ENCODE data around the gene TMPRSS2.

Gene TMPRSS2

DNA sequence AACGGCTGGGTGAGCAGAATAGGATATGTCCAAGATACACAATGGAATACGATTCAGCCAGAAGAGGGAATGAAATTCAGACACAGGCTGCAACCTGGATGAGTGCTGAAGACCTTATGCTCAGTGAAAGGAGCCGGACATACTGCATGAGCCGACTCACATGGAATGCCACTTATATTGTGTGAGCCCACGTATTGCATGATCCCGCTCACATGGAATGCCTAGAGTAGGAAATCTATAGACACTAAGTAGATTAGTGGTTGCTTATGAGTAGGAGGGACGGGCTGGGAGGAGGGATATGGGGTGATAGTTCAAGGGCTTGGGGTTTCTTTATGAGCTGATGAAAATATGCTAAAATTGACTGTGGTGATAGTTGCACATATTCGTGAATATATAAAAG lies 26.8 kb downstream of the TMPRSS2 start:
- no peak for DNase-seq (ENCODE audit: low spot score)

DNA sequence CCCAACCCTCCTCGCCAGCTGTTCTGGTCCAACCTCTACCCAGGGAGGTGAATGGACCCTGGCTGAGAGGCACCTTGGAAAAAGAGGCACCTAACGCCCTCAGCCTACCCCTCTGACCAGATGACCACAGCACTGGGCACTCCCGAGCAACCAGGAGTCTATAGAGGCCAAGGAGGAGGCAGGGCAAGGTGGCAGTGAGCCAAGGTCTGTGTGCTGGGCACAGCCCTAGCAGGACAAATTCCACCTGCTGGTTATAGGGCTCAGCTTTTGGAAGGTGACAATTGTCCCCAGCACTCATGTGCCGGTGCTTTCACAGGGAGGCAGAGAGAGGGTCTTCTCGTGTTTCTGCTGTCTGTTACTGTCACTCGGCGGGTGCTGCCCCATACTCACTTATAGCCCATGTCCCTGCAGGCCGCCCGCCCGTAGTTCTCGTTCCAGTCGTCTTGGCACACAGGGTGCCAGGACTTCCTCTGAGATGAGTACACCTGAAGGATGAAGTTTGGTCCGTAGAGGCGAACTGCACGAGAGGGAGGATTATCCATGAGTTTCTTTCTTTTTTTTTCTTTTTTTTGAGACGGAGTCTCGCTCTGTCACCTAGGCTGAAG lies 27.8 kb downstream of the TMPRSS2 start:
- no peak for DNase-seq (ENCODE audit: low spot score)

DNA sequence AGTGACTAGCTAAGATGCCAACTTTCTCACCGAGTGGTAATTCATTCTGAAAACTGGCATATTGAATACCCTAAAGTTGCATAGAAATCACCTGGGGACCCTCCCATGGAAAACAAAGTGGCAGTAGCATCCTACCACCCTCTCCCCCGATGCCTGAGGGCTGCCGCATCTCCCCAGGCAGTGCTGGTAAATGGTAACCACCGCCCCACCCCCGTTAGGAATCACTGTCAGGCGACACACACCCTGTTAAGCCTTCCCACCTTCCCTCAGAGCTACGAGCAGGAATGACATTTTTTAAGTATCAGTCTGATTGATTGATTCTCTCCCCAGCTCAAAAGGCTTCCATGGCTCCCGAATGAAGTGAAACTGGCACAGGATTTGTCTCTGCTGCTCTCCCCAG lies 28.3 kb downstream of the TMPRSS2 start:
- no peak for DNase-seq (ENCODE audit: low spot score)

DNA sequence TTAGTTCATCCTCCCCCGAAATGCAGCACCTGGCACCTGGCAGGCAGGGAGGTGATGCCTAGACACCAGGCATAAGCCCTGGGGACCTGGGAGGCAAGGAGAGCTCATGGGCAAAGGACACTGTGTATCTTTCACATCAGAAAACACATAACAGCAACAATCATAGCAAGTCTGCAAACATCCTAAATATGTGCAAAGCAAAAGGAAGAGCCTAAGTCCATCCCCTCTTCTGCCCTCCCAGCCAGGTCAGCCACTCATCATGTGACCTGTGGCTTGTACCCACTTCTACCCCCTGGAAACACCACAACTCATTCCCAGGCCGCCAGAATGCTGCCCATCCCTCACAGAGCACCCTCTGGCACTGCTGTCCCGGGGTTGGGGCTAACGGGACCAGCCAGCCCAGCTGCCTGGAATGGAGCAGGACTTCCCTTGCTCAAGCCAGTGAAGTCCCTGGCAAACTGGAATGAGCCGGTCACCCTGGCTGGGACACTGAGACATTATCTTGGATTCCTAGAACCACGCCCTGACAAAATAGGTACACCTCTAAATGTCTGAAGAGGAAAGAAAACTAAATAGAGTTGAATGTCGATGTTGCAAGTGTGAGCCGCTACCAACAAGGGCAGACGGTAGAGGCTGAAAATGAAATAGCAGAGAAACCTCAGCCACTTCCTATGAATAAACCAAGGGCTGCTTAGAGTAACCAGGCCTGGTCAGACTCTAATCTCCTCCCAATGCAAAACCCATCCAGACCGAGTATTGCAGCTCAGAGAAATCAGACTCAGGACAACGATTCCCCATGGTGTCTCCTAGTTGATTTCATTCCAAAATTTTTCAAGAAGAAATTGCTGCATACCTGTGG lies 29.4 kb downstream of the TMPRSS2 start:
- DNase-seq (ENCODE audit: low spot score) = no peak

DNA sequence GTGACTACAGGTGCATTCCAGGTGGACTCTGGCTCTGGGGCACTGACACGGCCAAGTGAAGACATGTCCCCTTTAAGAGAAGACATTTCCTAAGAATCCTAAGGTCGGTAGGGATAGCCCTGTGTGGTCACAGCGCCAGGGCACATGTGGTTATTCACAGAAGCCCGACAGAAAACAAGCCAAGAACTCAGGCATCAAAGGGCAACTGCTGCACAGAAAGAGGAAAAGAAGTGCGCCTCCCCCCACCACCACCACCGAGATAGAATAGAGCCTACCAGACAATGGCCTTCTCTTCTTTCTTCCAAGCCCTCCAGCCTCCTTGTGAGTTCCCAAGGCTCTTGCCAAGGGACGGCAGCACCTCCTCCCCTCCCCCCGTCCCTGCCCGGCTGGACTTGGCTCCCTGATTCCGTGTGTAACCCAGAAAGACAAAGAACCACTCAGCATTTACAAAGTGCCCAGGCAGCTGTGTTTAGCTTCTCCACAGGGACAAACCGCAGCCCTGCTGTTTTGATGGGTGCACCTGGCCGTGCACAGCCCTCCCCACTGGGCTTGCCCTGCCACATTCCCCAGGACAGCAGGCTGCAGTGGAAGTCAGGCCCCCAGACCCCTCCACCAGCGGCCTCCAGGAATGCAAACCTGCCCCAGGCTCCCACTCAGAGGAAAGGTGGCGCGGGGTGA lies 30.2 kb downstream of the TMPRSS2 start:
- no peak for DNase-seq (ENCODE audit: low spot score)

DNA sequence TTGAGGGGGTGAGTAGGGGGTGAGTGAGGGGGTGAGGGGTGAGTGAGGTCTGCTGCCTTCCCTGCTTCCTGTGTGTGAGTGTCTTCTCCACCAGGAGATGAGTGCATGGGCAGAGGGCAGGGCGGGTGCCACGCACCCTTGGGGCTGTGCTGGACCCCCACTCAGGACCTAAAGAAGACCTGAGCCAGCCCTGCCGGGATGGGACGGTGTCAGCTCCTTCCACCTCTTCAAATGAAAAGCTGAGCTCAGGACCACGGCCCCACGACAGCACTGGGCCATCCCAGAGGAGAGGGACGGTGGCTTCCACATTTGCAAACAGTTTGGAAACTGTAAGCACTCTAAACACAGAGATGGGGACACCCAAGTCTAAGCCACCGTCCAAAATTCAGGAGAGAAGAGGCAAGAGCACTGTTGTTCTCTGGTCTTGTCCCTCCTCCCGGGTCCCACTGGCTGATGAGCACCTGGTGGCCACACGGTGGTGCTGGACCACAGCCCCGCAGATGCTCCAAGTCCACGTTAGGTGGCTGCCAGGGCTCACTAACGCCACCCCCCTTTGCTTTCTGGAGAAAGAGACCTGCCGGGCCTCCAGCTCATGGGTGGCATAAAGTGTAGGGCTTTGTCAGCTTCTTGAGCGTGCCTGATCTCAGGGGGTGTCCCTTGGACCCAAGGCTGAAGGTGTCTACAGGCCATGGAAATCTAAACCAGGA lies 32.1 kb downstream of the TMPRSS2 start:
- DNase-seq (ENCODE audit: low spot score) = no peak

DNA sequence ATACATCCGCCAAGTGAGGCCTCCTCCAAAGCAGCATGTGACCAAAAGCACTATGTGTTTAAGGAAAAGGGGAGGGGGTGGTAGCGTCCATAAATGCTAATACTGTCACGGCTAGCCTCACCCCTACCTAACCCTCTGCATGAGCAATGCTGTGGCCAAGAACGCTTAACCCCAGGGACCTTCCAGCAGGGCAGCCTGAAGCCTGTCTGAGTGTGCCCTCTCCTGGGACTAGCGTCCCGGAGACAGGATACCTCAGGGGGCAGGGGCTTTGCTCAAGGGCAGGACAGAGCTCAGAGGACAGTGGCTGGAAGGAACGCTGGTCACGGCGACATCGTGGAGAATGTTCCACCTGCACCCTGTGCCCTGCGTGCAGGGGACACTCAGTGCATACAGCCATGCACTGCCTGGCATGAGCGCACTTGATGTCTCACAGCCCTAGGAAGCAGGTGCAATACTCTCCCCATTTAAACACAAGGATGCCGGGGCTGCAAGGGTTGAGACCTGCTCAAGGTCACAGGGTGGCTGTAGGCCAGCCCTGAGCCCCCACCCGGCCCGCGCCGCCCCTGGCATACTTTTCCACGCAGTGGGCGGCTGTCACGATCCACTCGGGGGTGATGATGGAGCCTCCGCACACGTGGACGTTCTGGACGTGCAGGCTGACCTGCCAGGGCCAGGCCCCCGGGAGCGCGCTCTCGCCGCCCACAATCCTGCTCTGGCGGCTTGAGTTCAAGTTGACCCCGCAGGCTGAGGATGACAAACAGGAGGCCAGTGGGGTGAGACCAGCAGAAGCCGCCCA lies 35.0 kb downstream of the TMPRSS2 start:
- DNase-seq (ENCODE audit: low spot score) = no peak

DNA sequence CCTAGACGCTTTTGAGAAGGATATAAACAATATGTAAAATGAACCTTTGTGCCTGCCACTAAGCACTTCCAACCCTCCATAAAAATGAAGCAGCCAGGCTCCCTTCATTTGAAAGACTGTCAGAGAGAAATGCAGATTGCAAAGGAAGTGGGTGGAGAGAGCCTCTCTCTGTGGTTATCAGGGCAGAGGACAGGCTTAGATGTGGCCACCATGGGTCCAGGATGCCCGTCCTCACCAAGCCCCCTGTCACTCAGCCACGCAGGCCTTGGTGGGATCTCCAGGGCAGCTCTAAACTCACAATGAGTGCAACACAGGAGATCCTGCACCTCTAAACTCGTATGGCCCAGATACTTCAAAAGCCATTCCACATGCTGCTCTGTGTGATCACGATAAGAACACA lies 37.9 kb downstream of the TMPRSS2 start:
- DNase-seq (ENCODE audit: low spot score) = no peak

DNA sequence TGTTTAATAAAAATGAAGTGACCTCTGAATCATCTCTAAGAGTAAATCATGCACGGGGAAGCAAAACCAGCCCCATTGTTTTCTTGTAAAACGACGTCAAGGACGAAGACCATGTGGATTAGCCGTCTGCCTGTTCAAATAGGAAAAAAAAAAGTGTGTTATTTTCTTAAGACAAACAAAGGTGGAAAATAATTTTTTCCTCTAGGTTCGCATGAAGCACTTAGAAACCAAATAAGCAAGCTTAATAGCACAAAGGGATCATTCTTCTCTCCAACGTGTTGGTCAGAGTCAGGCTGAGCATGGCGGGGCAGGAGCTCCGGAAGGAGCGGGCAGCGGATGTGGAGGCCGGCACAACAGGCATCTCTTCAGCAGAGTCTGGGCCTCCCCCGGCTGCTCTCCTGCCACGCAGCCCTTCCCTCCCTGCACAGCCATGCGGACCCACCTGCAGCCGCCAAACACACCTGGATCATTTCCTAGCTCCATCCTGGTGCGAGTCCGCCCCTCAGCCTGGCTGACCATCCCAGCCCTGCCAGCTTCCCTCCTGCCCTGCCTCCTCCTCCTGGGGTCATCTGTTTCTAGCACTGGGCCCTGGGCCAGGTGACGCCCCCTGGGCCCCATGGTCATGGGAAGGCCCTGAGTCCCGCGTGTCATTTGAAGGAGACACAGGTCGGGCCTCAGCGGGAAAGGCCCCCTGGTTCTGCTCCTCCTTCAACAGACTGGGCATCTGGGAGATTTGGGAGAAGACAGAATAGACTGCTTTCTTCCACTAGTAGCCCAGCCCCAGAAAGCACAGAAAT lies 41.7 kb downstream of the TMPRSS2 start:
- no peak for DNase-seq (ENCODE audit: low spot score)

DNA sequence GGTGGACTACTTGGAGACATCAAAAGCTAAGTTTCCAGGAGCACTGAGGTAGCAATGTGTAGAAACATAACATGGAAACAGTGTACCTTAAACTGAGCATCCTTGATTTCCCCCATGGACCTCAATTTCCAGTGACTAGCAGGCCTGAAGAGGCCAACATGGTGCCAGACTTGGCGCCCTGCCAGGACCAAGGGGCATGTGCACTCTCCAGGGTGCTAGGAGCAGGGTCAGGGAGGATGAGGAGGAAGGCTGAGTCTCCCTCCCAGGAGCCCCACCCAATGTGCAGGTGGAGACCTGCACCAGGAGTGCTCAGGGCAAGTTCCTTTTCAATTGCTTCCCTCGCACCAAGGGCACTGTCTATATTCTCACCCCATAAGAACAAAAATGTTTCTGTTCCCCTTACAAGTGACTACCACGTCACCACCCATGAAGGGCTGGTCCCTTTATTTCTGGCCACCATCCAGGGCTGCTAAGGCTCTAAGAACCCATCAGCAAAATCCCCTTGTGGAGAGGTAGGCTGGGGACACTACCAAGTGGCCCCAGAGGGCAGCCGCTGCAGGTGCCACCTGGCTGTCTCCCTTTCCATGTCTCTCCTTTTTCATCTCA lies 42.7 kb downstream of the TMPRSS2 start:
- DNase-seq (ENCODE audit: low spot score) = no peak

DNA sequence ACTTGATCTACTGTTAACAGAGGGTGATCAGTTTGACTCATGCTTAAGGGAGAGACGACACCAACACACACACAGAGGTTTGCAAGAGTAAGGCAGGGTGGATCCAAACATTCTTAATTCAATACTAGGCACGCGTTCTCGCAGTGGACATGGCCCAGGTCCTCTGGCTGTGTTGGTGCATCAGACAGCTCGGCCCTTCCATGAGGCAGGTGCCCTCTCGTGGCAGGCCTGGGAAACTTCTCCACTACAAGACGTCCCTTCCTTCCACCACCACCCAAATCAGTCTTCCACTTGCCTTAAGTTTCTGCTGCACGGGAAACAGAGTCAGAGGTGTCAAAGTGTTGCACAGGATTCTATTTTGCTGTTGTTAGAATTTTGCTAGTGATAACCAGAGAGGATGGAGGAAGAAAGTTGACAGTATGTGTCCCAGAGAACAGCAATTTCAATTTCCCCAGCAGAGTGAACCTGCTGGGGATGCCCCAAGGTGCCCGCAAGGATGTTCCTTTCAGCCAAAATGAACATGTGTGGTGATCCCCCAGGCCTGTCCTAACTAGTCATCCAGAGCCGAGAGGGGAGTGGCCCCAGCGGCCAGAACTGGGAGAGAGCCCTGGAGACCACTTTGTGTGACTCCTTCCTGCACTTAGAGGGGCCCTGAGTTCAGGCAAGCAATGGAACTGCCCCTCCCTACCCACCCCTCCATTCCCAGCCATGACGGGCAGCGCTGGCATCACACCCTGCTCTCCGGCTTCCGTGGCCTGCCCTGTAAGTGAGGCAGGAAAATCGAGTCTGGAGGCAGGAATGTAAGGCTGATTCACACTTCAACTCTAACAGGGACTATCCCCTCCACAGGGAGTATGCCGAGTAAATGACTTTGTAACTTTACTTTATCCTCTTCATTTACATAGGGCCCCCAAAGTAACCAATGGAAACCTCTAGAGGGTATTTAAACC lies 47.1 kb downstream of the TMPRSS2 start:
- no peak for DNase-seq (ENCODE audit: low spot score)

DNA sequence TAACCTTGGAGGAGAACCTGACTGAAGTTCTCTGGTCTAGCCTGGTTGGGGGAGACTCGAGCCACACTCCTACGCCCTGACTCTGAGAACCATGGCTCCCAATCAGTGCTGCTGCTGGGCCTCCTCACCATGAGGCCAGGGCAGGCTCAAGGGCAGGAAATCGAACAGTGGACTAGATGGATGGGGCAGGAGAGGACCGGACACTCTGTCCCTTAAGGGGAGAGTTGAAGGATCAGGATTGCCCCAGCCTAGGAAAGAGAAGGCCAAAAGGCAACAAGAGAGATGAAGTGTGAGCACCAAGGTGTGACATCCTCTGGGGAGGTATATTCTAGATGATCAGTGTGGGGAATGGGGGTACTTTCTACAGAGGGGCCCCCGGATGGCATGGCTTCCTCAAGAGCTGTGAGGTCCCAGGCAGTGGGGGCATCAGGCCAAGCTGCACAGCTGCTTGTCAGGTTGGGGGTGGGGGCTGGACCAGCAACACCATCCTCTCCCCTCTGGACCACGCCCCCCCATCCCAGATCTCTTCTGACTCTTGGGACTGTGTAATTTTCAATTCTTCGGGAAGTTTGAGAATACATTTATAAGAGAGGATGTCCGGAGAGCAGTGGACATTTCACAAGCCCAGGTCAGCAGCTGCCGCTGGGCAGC lies 47.9 kb downstream of the TMPRSS2 start:
- no peak for DNase-seq (ENCODE audit: low spot score)

DNA sequence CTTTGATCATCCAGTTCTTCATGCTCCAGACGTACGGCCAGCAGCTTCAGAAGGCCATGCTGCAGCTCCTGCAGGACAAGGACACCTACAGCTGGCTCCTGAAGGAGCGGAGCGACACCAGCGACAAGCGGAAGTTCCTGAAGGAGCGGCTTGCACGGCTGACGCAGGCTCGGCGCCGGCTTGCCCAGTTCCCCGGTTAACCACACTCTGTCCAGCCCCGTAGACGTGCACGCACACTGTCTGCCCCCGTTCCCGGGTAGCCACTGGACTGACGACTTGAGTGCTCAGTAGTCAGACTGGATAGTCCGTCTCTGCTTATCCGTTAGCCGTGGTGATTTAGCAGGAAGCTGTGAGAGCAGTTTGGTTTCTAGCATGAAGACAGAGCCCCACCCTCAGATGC lies 49.4 kb downstream of the TMPRSS2 start:
- no peak for DNase-seq (ENCODE audit: low spot score)

DNA sequence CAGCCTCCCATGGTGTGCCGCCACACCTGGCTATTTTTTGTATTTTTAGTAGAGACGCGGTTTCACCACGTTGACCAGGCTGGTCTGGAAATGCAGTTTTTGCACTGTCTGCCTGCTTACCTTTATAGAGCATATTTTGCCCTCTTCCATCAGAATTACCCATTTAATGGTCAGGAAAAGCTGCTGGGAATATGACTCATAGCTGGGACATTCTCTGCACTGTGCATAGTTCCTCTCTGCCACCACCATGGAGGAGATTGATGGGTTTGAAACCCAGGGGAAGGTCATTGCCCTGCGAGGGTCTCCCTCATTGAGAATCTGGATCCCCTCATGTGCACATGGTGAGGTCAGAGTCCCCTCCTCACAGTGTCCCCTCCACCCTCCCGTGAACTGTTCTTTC lies 49.8 kb downstream of the TMPRSS2 start:
- DNase-seq (ENCODE audit: low spot score) = no peak

DNA sequence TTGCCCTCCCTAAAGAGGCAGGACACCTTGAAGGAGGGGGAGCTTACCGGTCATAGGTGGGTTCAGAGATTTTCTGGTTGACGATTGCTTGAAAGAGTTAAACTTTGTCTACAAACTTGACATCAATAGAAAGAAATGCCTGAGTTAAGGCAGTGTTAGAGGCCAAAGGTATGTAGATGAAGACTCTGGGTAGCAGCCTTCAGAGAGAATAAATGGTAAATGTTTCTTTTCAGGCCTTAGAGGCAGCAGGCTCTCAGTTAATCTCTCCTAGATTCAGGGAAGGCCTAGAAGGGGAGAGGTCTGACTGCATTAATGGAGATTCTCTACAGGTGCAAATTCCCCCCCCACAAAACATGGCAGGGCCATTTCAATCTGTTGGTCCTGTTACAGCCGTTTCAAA lies 54.2 kb downstream of the TMPRSS2 start:
- no peak for DNase-seq (ENCODE audit: low spot score)

DNA sequence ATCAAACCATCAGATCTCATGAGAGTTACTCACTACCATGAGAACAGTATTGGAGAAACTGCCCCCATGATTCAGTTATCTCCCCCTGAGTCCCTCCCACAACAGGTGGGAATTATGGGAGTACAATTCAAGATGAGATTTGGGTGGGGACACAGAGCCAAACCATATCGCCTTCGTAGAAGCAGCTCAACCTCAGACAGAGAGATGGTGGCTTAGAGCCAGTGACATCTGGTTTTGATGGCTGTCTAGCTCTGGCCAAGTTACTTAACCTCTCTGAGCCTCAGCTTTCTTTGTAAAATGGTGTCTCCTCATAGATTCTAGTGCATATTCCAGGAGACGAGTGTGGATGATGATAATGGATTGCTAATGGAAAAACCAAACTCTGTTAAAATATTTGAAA lies 54.8 kb downstream of the TMPRSS2 start:
- DNase-seq (ENCODE audit: low spot score) = no peak

DNA sequence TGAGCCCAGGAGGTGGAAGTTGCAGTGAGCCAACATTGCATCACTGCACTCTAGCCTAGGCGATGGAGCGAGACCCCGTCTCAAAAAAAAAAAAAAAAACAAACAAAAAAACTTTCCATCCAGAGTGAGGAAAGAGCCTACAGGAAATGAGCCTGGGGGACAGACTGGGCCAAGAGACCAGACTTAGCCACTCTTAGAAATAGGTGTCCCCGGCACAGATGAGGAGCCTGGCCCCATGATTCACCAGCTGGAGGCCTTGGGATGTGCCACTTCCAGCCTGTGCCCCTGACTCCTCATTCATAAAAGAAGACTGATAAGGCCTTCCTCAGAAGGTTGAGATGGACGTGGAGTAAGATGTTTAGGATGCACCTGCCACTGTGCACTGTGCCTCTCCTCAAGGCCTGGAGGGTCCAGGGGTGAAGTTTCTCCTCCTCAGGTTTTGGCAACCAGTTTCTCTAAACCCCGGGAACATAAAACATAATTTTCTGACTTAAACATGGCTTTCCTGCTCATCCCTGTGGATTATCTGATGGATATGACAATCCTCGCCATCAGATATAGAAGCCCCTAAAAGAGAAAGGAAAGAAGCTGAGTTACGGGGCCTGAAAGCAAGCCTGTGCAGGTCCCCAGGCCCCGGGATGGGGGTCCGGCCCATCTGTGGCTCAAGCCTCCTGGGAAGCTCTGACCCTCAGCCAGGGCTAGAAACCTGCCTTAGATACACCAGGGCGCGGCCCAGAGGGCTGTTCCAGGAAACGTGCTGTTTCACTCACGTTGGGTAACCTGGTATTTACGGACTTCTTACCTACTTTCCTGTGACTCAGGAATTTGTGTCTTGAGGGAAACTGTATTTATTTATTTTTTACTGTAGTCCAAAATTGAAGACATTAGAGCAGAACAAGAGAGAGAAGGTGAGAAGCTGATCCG lies 55.9 kb downstream of the TMPRSS2 start:
- DNase-seq (ENCODE audit: low spot score) = no peak

DNA sequence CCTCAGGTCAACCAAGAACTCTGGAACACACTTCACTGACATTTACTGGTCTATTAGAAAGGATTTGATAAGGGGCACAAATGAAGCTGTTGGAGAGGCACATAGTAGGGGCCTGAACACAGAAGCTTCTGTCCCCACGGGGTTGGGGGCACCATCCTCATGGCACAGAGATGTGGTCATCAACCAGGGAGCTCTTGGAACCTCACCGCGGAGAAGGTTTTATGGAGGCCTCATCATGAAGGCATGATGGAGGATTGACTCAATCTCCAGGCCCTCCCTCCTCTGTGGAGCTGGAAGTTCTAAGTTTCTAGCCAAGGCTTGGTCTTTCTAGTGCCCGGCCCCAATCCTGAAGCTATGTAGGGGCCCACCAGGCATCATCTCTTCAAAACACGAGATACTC lies 58.3 kb downstream of the TMPRSS2 start:
- DNase-seq (ENCODE audit: low spot score) = no peak

All from hematopoietic multipotent progenitor cell treated with erythropoietin and hydrocortisone succinate and interleukin-3 and kit ligand, for 15 days (in vitro differentiated cells).